ENCODE measurements around the gene AQP3. TPM values are rescaled to one million over a fixed set of nuclear protein-coding genes. Genes with fewer than 3 reads are reported as not detected.

AQP3 gene
- total and polyA plus RNA-seq, 2 of the 8 experiments (the other 6 are each of a cell fraction or from before 2014, with no cell fraction given) = 2.6 to 7.6 TPM

GRCh38 chr9:33447799-33448553 lies 583 bp upstream of the AQP3 start:
- Histone ChIP-seq H3K14ac (ENCODE audit: insufficient read length) (no peak overlapping the region), H2BK120ac (replicated peaks; ENCODE audit: low read depth, low read length) (no peak overlapping the region), H3K79me1 (ENCODE audit: low read depth, low read length) (no peaks in the 10 kb centered on the region), H2BK5ac (ENCODE audit: low read depth, low read length) (peak overlapping the region; percentile 10; the same call in 1 of the 2 replicates), H3K23ac (ENCODE audit: insufficient read length) (no peak overlapping the region), H3K4me2 (ENCODE audit: insufficient read depth in 1 of 2, low read depth in 2 of 2, low read length in 2 of 2) (peak overlapping the region; percentile 62 to 83), H2AK5ac (ENCODE audit: low read depth, low read length) (no peak overlapping the region), H3K9ac (replicated peaks in 1 of 4; ENCODE audit: extremely low read depth in 1 of 4, low read depth in 3 of 4, low read length in 3 of 4) (no peak overlapping the region), H2BK15ac (ENCODE audit: low read length) (no peak overlapping the region; the same call in 1 of the 2 replicates), H3K4me3 (ENCODE audit: extremely low read depth in 1 of 4, insufficient read depth in 2 of 4, low read depth in 3 of 4, low read length in 4 of 4) (peak overlapping the region; percentile 46 to 67 (median 57)), H2BK12ac (ENCODE audit: low read depth, low read length) (peak overlapping the region; percentile 7; the same call in 1 of the 2 replicates), H2BK20ac (ENCODE audit: low read length) (no peak overlapping the region), H3K23me2 (ENCODE audit: low read depth, low read length) (peaks cover 10% of the 10 kb centered on the region; the same call in 1 of the 2 replicates), H3K9me3 (ENCODE audit: insufficient read depth in 2 of 2, low read depth in 1 of 2, low read length in 1 of 2) (no peaks in the 10 kb centered on the region), H3K36me3 (ENCODE audit: control insufficient read depth in 2 of 4, insufficient read depth in 4 of 4, low read length in 3 of 4) (no peaks in the 10 kb centered on the region), H4K5ac (ENCODE audit: insufficient read length, low read depth, low read length) (no peak overlapping the region), H3K27me3 (replicated peaks in 1 of 4; ENCODE audit: control insufficient read depth in 3 of 4, extremely low read depth in 1 of 4, insufficient read depth in 3 of 4, low read length in 3 of 4) (peaks cover 0 to 23% (median 12%) of the 10 kb centered on the region in 4 experiments; a peak in 5 of 7 replicates), H4K91ac (replicated peaks; ENCODE audit: insufficient read length, low read length) (peak overlapping the region; percentile 76), H3K18ac (ENCODE audit: extremely low read depth, low read length) (peak overlapping the region; percentile 36; the same call in 1 of the 2 replicates), H4K20me1 (replicated peaks in 1 of 2; ENCODE audit: control insufficient read depth in 1 of 2, insufficient read depth in 2 of 2, low read length in 2 of 2) (no peaks in the 10 kb centered on the region), H3K27ac (ENCODE audit: low read depth, low read length) (no peak overlapping the region), H3K4ac (replicated peaks; ENCODE audit: insufficient read length, low read depth, low read length) (no peak overlapping the region), H3K4me1 (replicated peaks in 1 of 4; ENCODE audit: control insufficient read depth in 3 of 4, insufficient read depth in 4 of 4, low read length in 3 of 4) (peaks cover 0 to 37% (median 19%) of the 10 kb centered on the region in 4 experiments; a peak in 6 of 7 replicates), H4K8ac (ENCODE audit: extremely low read depth, insufficient read depth, low read length) (no peak overlapping the region), H3K79me2 (ENCODE audit: control insufficient read depth in 1 of 2, insufficient read depth in 2 of 2, low read length in 2 of 2) (no peaks in the 10 kb centered on the region), H3K56ac (replicated peaks; ENCODE audit: insufficient read length, low read depth, low read length) (no peak overlapping the region), H2AFZ (ENCODE audit: low read length) (peak overlapping the region; percentile 87; the same call in 1 of the 2 replicates)
- ChIA-PET CTCF (ENCODE audit: partially characterized antibody) (interaction anchor here (1.0 to 21.6 kb wide), 14 partner anchors 10 to 144 kb away, joined by 3 to 358 read pairs (median 6); partner anchors contain the start of genes AQP7 and NOL6), POLR2A (ENCODE audit: partially characterized antibody) (interaction anchor here (0.6 to 1.9 kb wide), 11 partner anchors 11 to 158 kb away, joined by 3 to 6 read pairs (median 3); partner anchors contain the start of genes NFX1 and NOL6)
- no peak for FAIRE-seq
- no peak for DNase-seq (ENCODE audit: low read depth in 1 of 2, low spot score in 2 of 2)
- 51% methylated on average over 19 of the region's 20 CpGs; no CpG with 5 or more reads in 1 of the 2 experiments for WGBS, 2 experiments (ENCODE audit: extremely low coverage in 1 of 2, insufficient coverage in 1 of 2, insufficient read length in 1 of 2, insufficient replicate concordance in 2 of 2, low coverage in 1 of 2, low lambda C conversion rate in 2 of 2, missing lambda C conversion rate in 1 of 2)
- TF ChIP-seq BACH1 (IDR thresholded peaks at IDR 0.05; ENCODE audit: low read length) (no peak), SAP30 (IDR thresholded peaks at IDR 0.05; ENCODE audit: insufficient read depth, insufficient replicate concordance, low read length) (peak; percentile 53), KDM4A (IDR thresholded peaks at IDR 0.05; ENCODE audit: low read depth, low read length, severe bottlenecking) (peak; percentile 45), E2F6 (IDR thresholded peaks at IDR 0.05) (no peak), MAX (IDR thresholded peaks at IDR 0.05) (0 out of 2 replicates have a peak, but pooled peaks have one; percentile 22)
